ENCODE data around the gene CX3CL1.
"Not testable (repeated sequence)": the region's sequence is repeated elsewhere in the genome, so short reads cannot be mapped to it uniquely, and the experiment has no call there.

Gene CX3CL1

GRCh38 chr16:57382535-57383275 is 10.4 kb downstream of the CX3CL1 start:
- no peak for DNase-seq (ENCODE audit: low read depth)

DNA sequence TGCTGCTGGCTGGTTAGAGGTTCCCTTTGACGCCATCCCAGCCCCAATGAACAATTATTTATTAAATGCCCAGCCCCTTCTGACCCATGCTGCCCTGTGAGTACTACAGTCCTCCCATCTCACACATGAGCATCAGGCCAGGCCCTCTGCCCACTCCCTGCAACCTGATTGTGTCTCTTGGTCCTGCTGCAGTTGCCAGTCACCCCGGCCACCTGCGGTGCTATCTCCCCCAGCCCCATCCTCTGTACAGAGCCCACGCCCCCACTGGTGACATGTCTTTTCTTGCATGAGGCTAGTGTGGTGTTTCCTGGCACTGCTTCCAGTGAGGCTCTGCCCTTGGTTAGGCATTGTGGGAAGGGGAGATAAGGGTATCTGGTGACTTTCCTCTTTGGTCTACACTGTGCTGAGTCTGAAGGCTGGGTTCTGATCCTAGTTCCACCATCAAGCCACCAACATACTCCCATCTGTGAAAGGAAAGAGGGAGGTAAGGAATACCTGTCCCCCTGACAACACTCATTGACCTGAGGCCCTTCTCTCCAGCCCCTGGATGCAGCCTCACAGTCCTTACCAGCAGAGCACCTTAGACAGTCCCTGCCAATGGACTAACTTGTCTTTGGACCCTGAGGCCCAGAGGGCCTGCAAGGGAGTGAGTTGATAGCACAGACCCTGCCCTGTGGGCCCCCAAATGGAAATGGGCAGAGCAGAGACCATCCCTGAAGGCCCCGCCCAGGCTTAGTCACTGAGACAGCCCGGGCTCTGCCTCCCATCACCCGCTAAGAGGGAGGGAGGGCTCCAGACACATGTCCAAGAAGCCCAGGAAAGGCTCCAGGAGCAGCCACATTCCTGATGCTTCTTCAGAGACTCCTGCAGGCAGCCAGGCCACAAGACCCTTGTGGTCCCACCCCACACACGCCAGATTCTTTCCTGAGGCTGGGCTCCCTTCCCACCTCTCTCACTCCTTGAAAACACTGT is 11.3 kb downstream of the CX3CL1 start:
- no peak for DNase-seq (ENCODE audit: low read depth)

- no peak for DNase-seq (ENCODE audit: low read depth)
Measured at GRCh38 chr16:57384248-57385070, 12.2 kb downstream of the CX3CL1 start.

GRCh38 chr16:57385083-57385482 is 12.8 kb downstream of the CX3CL1 start:
- DNase-seq (ENCODE audit: low read depth), result no peak

- no peak for DNase-seq (ENCODE audit: low read depth)
Measured at GRCh38 chr16:57386381-57386951, 14.2 kb downstream of the CX3CL1 start.

- no peak for DNase-seq (ENCODE audit: low read depth)
Measured at GRCh38 chr16:57387598-57388354, 15.5 kb downstream of the CX3CL1 start.

- no peak for DNase-seq (ENCODE audit: low read depth)
Measured at GRCh38 chr16:57388359-57389086, 16.2 kb downstream of the CX3CL1 start.

DNA sequence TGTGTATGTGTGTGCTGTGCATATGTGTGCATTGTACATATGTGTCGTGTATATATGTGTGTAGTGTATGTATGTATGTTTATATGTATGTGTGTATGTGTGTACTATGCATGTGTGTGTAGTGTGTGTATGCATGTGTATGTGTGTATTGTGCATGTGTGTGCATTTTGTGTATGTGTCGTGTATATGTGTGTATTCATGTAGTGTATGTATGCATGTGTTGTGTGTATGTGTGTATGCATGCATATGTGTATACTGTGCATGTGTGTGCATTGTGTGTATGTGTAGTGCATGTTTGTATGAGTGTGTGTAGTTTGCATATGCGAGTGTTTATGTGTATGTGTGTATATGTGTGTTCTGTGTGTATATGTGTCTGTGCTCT is 16.8 kb downstream of the CX3CL1 start:
- DNase-seq (ENCODE audit: low read depth), result no peak

- DNase-seq (ENCODE audit: low read depth), result no peak
Measured at GRCh38 chr16:57390636-57391295, 18.5 kb downstream of the CX3CL1 start.

DNA sequence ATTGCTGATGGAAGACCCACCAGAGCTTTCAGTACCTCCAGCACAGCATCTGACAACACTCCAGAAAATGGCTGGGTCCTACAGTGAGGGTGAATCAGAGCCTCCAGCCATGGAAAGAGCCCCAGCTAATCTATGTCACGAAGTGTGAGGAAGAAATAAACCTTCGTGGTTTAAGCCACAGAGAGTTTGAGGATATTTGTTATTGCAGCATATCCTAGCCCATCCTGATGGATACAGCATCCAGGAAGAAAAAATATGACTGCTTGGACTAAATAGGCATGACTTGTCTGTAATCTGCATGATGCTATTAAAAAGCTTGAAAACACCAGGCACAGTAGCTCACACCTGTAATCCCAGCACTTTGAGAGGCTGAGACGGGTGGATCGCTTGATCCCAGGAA is 19.0 kb downstream of the CX3CL1 start:
- no peak for DNase-seq (ENCODE audit: low read depth)

GRCh38 chr16:57391708-57392107 is 19.4 kb downstream of the CX3CL1 start:
- no peak for DNase-seq (ENCODE audit: low read depth)

DNA sequence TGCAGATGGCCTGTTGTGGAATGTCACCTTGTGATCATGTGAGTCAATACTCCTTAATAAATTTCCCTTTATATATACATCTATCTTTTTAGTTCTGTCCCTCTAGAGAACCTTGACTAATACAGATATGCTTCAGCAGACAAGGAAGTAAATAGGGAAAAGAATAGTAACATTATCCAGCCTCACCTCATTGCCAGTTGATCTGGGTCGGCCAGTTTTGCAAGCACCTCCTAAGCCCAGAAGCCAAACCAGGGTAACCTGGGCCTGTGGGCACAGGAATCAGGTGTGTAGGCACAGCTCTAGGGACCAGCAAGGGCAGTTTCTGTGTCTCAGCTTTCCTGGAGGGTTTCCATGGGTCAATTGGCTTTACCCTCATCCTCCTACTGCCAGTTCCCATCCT is 20.4 kb downstream of the CX3CL1 start:
- no peak for DNase-seq (ENCODE audit: low read depth)

DNA sequence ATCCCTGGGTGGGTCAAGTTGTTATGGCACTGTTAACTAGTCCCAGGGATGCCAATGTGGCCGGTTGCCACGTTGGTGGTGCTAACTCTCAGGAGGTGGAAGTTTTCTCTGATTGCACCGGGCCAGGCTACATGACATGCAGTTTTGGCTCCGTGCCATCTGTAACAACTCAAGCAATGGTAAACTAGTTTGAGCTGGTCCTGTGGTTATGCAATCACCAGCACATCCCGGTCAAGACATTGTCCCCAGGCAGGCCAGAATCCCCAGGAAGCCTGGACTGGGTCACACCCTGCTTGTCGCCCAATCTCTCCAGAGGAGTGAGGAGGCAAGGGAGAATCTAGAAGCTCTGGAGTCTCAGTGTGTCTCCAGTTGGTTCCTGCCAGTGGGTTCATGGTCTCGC is 22.2 kb downstream of the CX3CL1 start:
- no peak for DNase-seq (ENCODE audit: low read depth)

DNA sequence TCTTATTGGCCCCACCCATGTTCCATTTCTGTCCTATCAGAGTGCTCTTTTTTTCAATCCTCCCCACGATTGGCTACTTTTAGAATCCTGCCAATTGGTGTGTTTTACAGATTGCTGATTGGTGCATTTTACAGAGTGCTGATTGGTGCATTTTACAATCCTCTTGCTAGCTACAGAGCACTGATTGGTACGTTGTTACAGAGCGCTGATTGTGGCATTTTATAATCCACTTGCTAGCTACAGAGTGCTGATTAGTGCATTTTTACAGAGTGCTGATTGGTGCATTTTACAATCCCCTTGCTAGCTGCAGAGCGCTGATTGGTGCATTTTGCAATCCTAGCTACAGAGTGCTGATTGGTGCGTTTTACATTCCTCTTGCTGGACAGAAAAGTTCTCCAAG is 22.7 kb downstream of the CX3CL1 start:
- DNase-seq (ENCODE audit: low read depth), result no peak

- DNase-seq (ENCODE audit: low read depth), result no peak
Measured at GRCh38 chr16:57396786-57397185, 24.5 kb downstream of the CX3CL1 start.

DNA sequence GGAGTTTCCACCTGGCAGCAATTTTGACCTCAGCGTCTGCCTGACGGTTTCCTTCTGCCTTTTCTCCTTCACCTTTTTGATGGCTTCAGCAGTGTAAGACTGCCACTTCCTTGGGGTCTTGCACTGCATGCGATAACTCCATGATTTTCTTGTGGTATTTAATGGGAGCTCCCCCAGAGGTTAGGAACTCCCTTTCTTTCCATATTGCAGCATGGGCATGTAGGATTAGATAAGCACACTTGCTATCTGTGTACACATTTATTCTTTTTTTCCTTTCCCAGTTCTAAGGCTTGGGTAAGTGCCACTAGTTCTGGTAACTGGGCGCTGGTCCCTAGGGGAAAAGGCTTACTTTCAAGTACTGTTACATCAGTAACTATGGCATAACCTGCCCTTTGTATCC is 25.2 kb downstream of the CX3CL1 start:
- not testable (repeated sequence) for DNase-seq (ENCODE audit: low read depth)

DNA sequence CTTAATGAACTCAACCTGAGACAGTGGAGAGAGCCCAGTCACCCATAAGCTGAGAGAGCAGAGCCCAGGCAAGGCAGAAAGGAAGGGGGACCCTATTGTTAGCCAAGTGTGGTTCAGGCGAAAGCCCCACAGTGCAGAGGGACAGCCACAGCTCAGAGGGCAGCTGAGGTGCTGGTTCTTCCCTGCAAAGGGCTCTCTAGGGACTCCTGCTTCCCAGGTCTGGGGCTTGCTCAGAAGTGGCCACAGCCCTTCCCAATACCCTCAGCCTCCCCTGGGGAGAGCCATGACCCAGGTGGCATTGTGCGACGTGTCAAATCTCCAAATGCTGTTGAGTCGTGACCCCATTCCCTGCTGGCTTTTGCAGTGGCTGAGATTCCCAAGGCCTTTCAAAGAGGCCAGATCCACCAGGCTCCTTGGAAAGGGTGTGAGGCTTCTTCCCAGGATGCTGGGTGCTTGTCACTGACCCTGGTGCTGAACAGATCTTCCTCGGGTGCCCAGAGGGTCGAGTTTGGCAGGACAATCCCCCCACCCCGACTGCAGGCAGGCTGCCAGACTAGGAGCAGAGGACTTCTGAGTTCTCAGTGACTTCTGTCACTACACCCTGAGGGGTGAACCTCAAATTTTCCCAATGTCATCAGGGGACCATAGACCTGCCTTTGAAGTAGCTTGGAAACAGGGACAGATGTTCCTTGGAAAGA is 29.8 kb downstream of the CX3CL1 start:
- no peak for DNase-seq (ENCODE audit: low read depth)

GRCh38 chr16:57403965-57404817 is 31.9 kb downstream of the CX3CL1 start, which contains the start of gene CCL17:
Gene CCL17 (plus strand): TSS chr16:57404767. CDS start chr16:57413933, 9,166 bp downstream.
- DNase-seq (ENCODE audit: low read depth), result no peak

All from stimulated activated CD8-positive, alpha-beta memory T cell treated with anti-CD3 and anti-CD28 coated beads, Interleukin-12 subunit alpha, Interleukin-12 subunit beta, amount 100 ng/mL, for 1 hour (primary cell).